Adipose tissue (tissue), 3 donors: Measurements from ENCODE around the gene OAS1. TPM values are rescaled to one million over a fixed set of nuclear protein-coding genes. Genes with fewer than 3 reads are reported as not detected.

ENCODE experiments used
- H3K27ac ChIP-seq: one replicate; pipeline ENCODE4 v1.5.1; 2013; ENCODE audit warnings: low read depth, low read length
- WGBS, 3 donors: extraction: QIAGEN DNeasy Blood & Tissue Kit; methylation state at CpG; one replicate each; pipeline ENCODE4 v1.1.7; 2013; 5-methylcytosine and 5-hydroxymethylcytosine counted together
- polyA plus RNA-seq, 3 donors: library from polyadenylated mRNA; stranded (reverse); fragments of 200-250 nt; gene quantifications; one replicate each; pipeline ENCODE4 v1.2.3, GENCODE V29; 2013
- donor health status: healthy with polysubstance abuse.
- donor health status: Bipolar disorder and iron deficiency.
- donor health status: healthy.

OAS1 gene
- polyA plus RNA-seq, 3 donors: 6.6 to 25.9 (median 23.2) TPM

- no peak overlapping the region for H3K27ac ChIP-seq
- 82 to 100% (median 85%) methylated on average over 1 of the region's 1 CpG for WGBS, 3 donors
These were observed 22.2 kb downstream of the OAS1 start for GRCh38 chr12:112928978-112929377.

- H3K27ac ChIP-seq: no peak overlapping the region
- WGBS, 3 donors: 93 to 97% (median 94%) methylated on average over 3 of the region's 3 CpGs
These were observed 23.0 kb downstream of the OAS1 start for GRCh38 chr12:112929715-112930114.

GRCh38 chr12:112930350-112930749 lies 23.6 kb downstream of the OAS1 start:
- no peak overlapping the region for H3K27ac ChIP-seq
- 91 to 100% (median 91%) methylated on average over 2 of the region's 2 CpGs for WGBS, 3 donors

GRCh38 chr12:112932485-112933128 lies 25.8 kb downstream of the OAS1 start:
- 58 to 83% (median 70%) methylated on average over 6 of the region's 6 CpGs for WGBS, 3 donors
- no peak overlapping the region for H3K27ac ChIP-seq

GRCh38 chr12:112933129-112933505 lies 26.4 kb downstream of the OAS1 start:
- H3K27ac ChIP-seq: no peak overlapping the region
- WGBS, 3 donors: 65 to 87% (median 80%) methylated on average over 2 of the region's 2 CpGs

GRCh38 chr12:112936264-112936663 lies 29.5 kb downstream of the OAS1 start:
- WGBS, 3 donors: 63 to 81% (median 76%) methylated on average over 1 of the region's 1 CpG
- no peak overlapping the region for H3K27ac ChIP-seq

GRCh38 chr12:112936927-112937326 lies 30.2 kb downstream of the OAS1 start:
- WGBS, 3 donors: 31 to 59% (median 39%) methylated on average over 2 of the region's 2 CpGs
- peak overlapping the region; percentile 32 for H3K27ac ChIP-seq

GRCh38 chr12:112937741-112938719 lies 31.3 kb downstream of the OAS1 start, which contains the start of gene OAS3:
OAS3 (plus strand) TSS chr12:112938474; CDS start chr12:112938531, 57 bp downstream.
- H3K27ac ChIP-seq: no peak within 1 kb of the TSS
- 6 to 9% (median 7%) methylated on average over 49 to 50 of the region's 50 CpGs for WGBS, 3 donors

GRCh38 chr12:112938751-112939150 lies 32.0 kb downstream of the OAS1 start:
- no peak overlapping the region for H3K27ac ChIP-seq
- WGBS, 3 donors: 13 to 19% (median 17%) methylated on average over 11 of the region's 11 CpGs

- H3K27ac ChIP-seq: no peak overlapping the region
- 30 to 67% (median 35%) methylated on average over 7 of the region's 7 CpGs for WGBS, 3 donors
These were observed 33.1 kb downstream of the OAS1 start for GRCh38 chr12:112939761-112940381.

GRCh38 chr12:112941528-112942335 lies 35.0 kb downstream of the OAS1 start:
- H3K27ac ChIP-seq: no peak overlapping the region
- 88 to 92% (median 92%) methylated on average over 16 of the region's 16 CpGs for WGBS, 3 donors

- H3K27ac ChIP-seq: no peak overlapping the region
- WGBS, 3 donors: 96 to 100% (median 100%) methylated on average over 1 of the region's 1 CpG
These were observed 35.8 kb downstream of the OAS1 start for GRCh38 chr12:112942572-112942971.

- WGBS, 3 donors: 90 to 95% (median 93%) methylated on average over 15 of the region's 15 CpGs
- H3K27ac ChIP-seq: no peak overlapping the region
These were observed 37.4 kb downstream of the OAS1 start for GRCh38 chr12:112944024-112944690.

GRCh38 chr12:112945515-112945914 lies 38.8 kb downstream of the OAS1 start:
- no peak overlapping the region for H3K27ac ChIP-seq
- 95 to 98% (median 98%) methylated on average over 4 of the region's 4 CpGs for WGBS, 3 donors

GRCh38 chr12:112946236-112947000 lies 39.7 kb downstream of the OAS1 start:
- WGBS, 3 donors: 89 to 92% (median 89%) methylated on average over 14 of the region's 14 CpGs
- H3K27ac ChIP-seq: no peak overlapping the region

GRCh38 chr12:112947314-112947713 lies 40.6 kb downstream of the OAS1 start:
- 0 to 46% (median 34%) methylated on average over 1 of the region's 1 CpG for WGBS, 3 donors
- no peak overlapping the region for H3K27ac ChIP-seq

- no peak overlapping the region for H3K27ac ChIP-seq
- 95 to 98% (median 96%) methylated on average over 5 of the region's 5 CpGs for WGBS, 3 donors
These were observed 41.0 kb downstream of the OAS1 start for GRCh38 chr12:112947761-112948160.
